BLaER1 treated with 17β-estradiol and CSF1 and Interleukin-3, amounts not matched to agents 10 nM and 100 nM (cell line): ENCODE measurements around the gene ARL4A.

Experiments
- H3K27ac ChIP-seq, 11 experiments: shearing (Covaris generic); formaldehyde crosslinking; 2 replicates each; pipeline ENCODE4 v1.8.1; 2022
- H3K27me3 ChIP-seq, 11 experiments: shearing (Covaris generic); formaldehyde crosslinking; 2 replicates each; pipeline ENCODE4 v1.8.1; 2022
- H3K36me3 ChIP-seq, 11 experiments: shearing (Covaris generic); formaldehyde crosslinking; 2 replicates each; pipeline ENCODE4 v1.8.1; 2022
- H3K4me1 ChIP-seq, 10 experiments: shearing (Covaris generic); formaldehyde crosslinking; 2 replicates each; pipeline ENCODE4 v1.8.1; 2022
- H3K4me2 ChIP-seq, 11 experiments: shearing (Covaris generic); formaldehyde crosslinking; 2 replicates each; pipeline ENCODE4 v1.8.1; 2022
- H3K4me3 ChIP-seq, 10 experiments: shearing (Covaris generic); formaldehyde crosslinking; 2 replicates each; pipeline ENCODE4 v1.8.1; 2022
- H3K9ac ChIP-seq, 11 experiments: shearing (Covaris generic); formaldehyde crosslinking; 2 replicates each; pipeline ENCODE4 v1.8.1; 2022
- H3K9me3 ChIP-seq, 11 experiments: shearing (Covaris generic); formaldehyde crosslinking; replicated peaks in 1 of 11; 2 replicates each; pipeline ENCODE4 v1.8.1; 2022
- H4K20me1 ChIP-seq, 11 experiments: shearing (Covaris generic); formaldehyde crosslinking; 2 replicates each; pipeline ENCODE4 v1.8.1; 2022
- Cebpa-rat ChIP-seq, 11 experiments: shearing (Covaris generic); IDR thresholded peaks; 2 replicates each; pipeline ENCODE4 v1.8.1; 2022

ARL4A gene

GRCh38 chr7:12711124-12711523, 23.7 kb downstream of the ARL4A start:
- no peak overlapping the region for H3K27ac ChIP-seq
- no peaks in the 10 kb centered on the region for H3K36me3 ChIP-seq
- peaks cover 0 to 9% (median 0%) of the 10 kb centered on the region in 11 experiments; a peak in 7 of 22 replicates for H3K9me3 ChIP-seq
- peaks cover 0 to 53% (median 10%) of the 10 kb centered on the region in 10 experiments; a peak in 12 of 20 replicates for H3K4me1 ChIP-seq
- no peak overlapping the region for H3K4me2 ChIP-seq
- H4K20me1 ChIP-seq: no peaks in the 10 kb centered on the region
- no peak overlapping the region for H3K9ac ChIP-seq
- no peaks in the 10 kb centered on the region for H3K27me3 ChIP-seq
- H3K4me3 ChIP-seq: no peak overlapping the region
- no peak for TF ChIP-seq Cebpa-rat (IDR thresholded peaks at IDR 0.05)

- peaks cover 0 to 60% (median 13%) of the 10 kb centered on the region in 10 experiments; a peak in 12 of 20 replicates for H3K4me1 ChIP-seq
- TF ChIP-seq Cebpa-rat (IDR thresholded peaks at IDR 0.05): no peak
- H3K27ac ChIP-seq: no peak overlapping the region
- H3K9ac ChIP-seq: no peak overlapping the region
- H3K4me2 ChIP-seq: peak overlapping the region in 1 of 11 experiments; percentile 6; a peak in 1 of 22 replicates
- H3K27me3 ChIP-seq: no peaks in the 10 kb centered on the region
- no peaks in the 10 kb centered on the region for H4K20me1 ChIP-seq
- H3K9me3 ChIP-seq: peaks cover 0 to 9% (median 0%) of the 10 kb centered on the region in 11 experiments; a peak in 7 of 22 replicates
- H3K4me3 ChIP-seq: no peak overlapping the region
- H3K36me3 ChIP-seq: no peaks in the 10 kb centered on the region
Observed at GRCh38 chr7:12712236-12712635, 24.8 kb downstream of the ARL4A start.

- Histone ChIP-seq H3K27ac (peak overlapping the region in 2 of 11 experiments; percentile 0 to 9; a peak in 1 of 22 replicates), H3K4me3 (no peak overlapping the region)
Observed at GRCh38 chr7:12713625-12714378, 26.4 kb downstream of the ARL4A start.

DNA sequence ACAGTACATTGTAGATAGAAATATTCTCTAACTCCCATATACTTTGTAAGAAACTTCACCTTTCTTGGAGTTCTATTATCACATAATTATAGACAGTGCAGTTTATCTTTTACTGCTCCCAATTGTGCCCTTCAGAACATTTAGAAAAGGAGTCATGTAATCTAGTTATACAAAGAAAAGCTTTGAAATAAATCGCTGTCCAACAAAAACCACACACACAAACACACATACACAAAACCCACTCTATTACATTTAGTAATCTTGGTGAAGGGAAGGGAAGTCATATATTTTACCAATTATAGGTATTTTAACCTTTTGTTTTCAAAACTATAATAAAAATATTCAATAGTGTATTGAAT, 26.9 kb downstream of the ARL4A start:
- H3K36me3 ChIP-seq: no peaks in the 10 kb centered on the region
- H3K9me3 ChIP-seq: peaks cover 0 to 9% (median 0%) of the 10 kb centered on the region in 11 experiments; a peak in 7 of 22 replicates
- no peaks in the 10 kb centered on the region for H3K27me3 ChIP-seq
- no peak overlapping the region; a peak in 1 of 22 replicates for H3K27ac ChIP-seq
- H3K4me3 ChIP-seq: no peak overlapping the region
- no peak for TF ChIP-seq Cebpa-rat (IDR thresholded peaks at IDR 0.05)
- no peak overlapping the region for H3K9ac ChIP-seq
- H3K4me1 ChIP-seq: peaks cover 0 to 73% (median 13%) of the 10 kb centered on the region in 10 experiments; a peak in 12 of 20 replicates
- H3K4me2 ChIP-seq: peak overlapping the region in 2 of 11 experiments; percentile 3 to 24; a peak in 3 of 22 replicates
- H4K20me1 ChIP-seq: no peaks in the 10 kb centered on the region

More at GRCh38 chr7:12713625-12714378, 26.4 kb downstream of the ARL4A start:
- Histone ChIP-seq H3K4me1 (peaks cover 0 to 68% (median 13%) of the 10 kb centered on the region in 10 experiments; a peak in 12 of 20 replicates), H3K9me3 (peaks cover 0 to 9% (median 0%) of the 10 kb centered on the region in 11 experiments; a peak in 7 of 22 replicates), H3K4me2 (peak overlapping the region in 2 of 11 experiments; percentile 3 to 24; a peak in 2 of 22 replicates), H3K9ac (no peak overlapping the region), H3K36me3 (no peaks in the 10 kb centered on the region), H4K20me1 (no peaks in the 10 kb centered on the region), H3K27me3 (no peaks in the 10 kb centered on the region)
- no peak for TF ChIP-seq Cebpa-rat (IDR thresholded peaks at IDR 0.05)

DNA sequence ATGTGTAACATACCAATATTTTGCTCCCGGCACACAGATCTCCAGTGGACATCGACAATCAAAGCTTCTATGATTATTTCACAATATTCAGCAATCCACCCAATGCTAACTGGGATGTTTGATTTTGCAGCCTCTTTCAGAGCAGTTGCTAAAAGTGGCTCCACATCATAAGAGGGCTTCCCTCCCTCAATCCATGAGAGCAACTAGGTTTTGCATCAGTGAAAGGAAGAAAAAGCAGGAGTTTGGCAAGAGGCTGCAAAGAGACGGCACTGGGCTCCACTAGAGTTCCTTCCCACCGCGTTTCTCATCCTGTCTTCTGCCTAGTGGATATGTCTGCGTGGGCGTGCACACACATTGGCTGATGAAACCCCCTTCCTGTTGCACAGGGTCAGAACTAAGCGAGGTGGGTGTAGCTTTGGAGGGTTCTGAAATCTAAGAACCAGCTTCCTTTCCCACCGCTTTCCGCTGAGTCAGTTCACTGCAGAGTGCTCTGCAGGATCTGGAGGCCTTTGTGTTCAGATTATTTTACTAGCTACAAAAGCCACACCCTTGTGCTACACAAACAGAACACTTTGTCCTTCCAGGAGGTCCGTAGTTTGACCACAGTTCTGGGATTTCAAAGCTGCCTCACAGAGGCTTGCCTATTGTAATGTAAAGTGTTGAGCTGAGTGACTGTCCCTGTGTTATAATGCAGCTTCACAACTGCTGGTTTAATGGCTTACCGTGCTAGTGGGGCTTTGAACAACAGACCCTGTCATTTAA, 28.1 kb downstream of the ARL4A start:
- Histone ChIP-seq H3K27ac (peak overlapping the region in 9 of 11 experiments; percentile 25 to 77 (median 48); a peak in 16 of 22 replicates), H4K20me1 (no peaks in the 10 kb centered on the region), H3K4me3 (no peak overlapping the region), H3K27me3 (no peaks in the 10 kb centered on the region), H3K4me2 (peak overlapping the region in 9 of 11 experiments; percentile 7 to 72 (median 64); a peak in 16 of 22 replicates), H3K9me3 (peaks cover 0 to 9% (median 0%) of the 10 kb centered on the region in 11 experiments; a peak in 7 of 22 replicates), H3K4me1 (peaks cover 0 to 78% (median 13%) of the 10 kb centered on the region in 10 experiments; a peak in 12 of 20 replicates), H3K9ac (peak overlapping the region in 4 of 11 experiments; percentile 5 to 58 (median 50); a peak in 7 of 22 replicates), H3K36me3 (no peaks in the 10 kb centered on the region)
- TF ChIP-seq Cebpa-rat (IDR thresholded peaks at IDR 0.05): peak in 6 of 11 experiments; percentile 22 to 76 (median 54); a peak in 7 of 22 replicates

DNA sequence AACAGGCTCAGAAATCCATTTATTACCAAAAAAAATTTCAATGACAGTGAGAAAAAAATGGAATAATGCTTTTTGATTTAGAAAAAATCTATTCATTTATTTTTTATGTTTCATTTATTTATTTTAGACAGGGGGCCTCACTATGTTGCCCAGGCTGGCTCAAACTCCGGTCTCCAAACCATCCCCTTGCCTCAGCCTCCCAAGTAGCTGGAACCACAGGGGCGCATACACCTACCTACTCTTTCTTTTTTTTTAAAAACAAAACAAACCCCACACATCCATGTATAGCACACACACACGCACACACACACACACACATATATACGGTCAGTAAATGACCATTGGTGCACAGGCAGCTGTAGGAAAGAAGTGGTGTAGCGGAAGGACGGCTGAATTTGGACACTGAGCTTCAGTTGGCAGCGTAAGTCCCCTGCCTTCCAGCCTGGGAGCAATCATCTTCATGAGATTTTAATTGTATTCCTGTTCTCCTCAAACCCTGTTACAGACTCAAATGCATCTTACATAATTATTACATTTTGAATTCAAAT, 28.8 kb downstream of the ARL4A start:
- peaks cover 0 to 85% (median 13%) of the 10 kb centered on the region in 10 experiments; a peak in 12 of 20 replicates for H3K4me1 ChIP-seq
- no peak overlapping the region for H3K4me3 ChIP-seq
- H3K27me3 ChIP-seq: no peaks in the 10 kb centered on the region
- peak overlapping the region in 4 of 11 experiments; percentile 5 to 58 (median 50); a peak in 7 of 22 replicates for H3K9ac ChIP-seq
- H3K9me3 ChIP-seq: peaks cover 0 to 6% (median 0%) of the 10 kb centered on the region in 11 experiments; a peak in 7 of 22 replicates
- H4K20me1 ChIP-seq: no peaks in the 10 kb centered on the region
- no peaks in the 10 kb centered on the region for H3K36me3 ChIP-seq
- TF ChIP-seq Cebpa-rat (IDR thresholded peaks at IDR 0.05): no peak
- H3K4me2 ChIP-seq: peak overlapping the region in 7 of 11 experiments; percentile 42 to 72 (median 65); a peak in 12 of 22 replicates
- H3K27ac ChIP-seq: peak overlapping the region in 10 of 11 experiments; percentile 10 to 77 (median 47); a peak in 16 of 22 replicates

GRCh38 chr7:12716722-12717121, 29.3 kb downstream of the ARL4A start:
- Histone ChIP-seq H3K4me2 (peak overlapping the region in 4 of 11 experiments; percentile 64 to 72 (median 68); a peak in 7 of 22 replicates), H3K4me3 (no peak overlapping the region)
- TF ChIP-seq Cebpa-rat (IDR thresholded peaks at IDR 0.05): no peak

More at GRCh38 chr7:12716722-12717121, 29.3 kb downstream of the ARL4A start:
- Histone ChIP-seq H3K36me3 (no peaks in the 10 kb centered on the region), H3K27me3 (no peaks in the 10 kb centered on the region), H3K9me3 (peaks cover 0 to 1% (median 0%) of the 10 kb centered on the region in 11 experiments; a peak in 4 of 22 replicates), H3K27ac (peak overlapping the region in 4 of 11 experiments; percentile 18 to 77 (median 65); a peak in 6 of 22 replicates), H3K4me1 (peaks cover 0 to 88% (median 13%) of the 10 kb centered on the region in 10 experiments; a peak in 12 of 20 replicates), H4K20me1 (no peaks in the 10 kb centered on the region), H3K9ac (no peak overlapping the region)
